GM18861 (cell line): ENCODE results near the gene MAP4K5.

Experiments
- ATAC-seq: cut with Tn5 transposase; IDR thresholded peaks from one replicate; pipeline ENCODE4 v1.9.1; 2021; ENCODE audit not compliant: unreplicated experiment

MAP4K5 gene

GRCh38 chr14:50373959-50374358 lies 158.4 kb downstream of the MAP4K5 start:
- ATAC-seq: no peak

GRCh38 chr14:50371546-50371945 lies 160.8 kb downstream of the MAP4K5 start:
- no peak for ATAC-seq
